ENCODE results near the gene MAF.

DNA sequence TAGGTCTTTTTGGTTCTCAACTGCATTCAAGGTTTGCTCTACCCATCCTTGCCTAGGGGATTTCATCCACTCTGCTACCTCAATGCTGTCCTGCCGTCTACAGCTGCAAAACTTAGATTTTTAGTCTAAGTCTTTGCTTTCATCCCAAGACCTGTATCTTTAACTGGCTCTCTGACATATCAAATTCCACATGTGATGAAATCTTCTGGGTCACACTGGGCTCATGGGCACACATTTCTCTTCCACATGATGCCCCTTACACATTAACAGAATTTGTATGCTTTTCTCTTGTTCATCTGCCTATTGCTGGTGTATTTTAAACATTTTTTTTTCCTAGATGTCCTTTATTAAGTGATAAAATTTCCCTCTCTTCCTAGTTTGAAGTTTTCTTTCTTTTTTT lies 39.6 kb downstream of the MAF start:
- TF ChIP-seq, protein P1, sequence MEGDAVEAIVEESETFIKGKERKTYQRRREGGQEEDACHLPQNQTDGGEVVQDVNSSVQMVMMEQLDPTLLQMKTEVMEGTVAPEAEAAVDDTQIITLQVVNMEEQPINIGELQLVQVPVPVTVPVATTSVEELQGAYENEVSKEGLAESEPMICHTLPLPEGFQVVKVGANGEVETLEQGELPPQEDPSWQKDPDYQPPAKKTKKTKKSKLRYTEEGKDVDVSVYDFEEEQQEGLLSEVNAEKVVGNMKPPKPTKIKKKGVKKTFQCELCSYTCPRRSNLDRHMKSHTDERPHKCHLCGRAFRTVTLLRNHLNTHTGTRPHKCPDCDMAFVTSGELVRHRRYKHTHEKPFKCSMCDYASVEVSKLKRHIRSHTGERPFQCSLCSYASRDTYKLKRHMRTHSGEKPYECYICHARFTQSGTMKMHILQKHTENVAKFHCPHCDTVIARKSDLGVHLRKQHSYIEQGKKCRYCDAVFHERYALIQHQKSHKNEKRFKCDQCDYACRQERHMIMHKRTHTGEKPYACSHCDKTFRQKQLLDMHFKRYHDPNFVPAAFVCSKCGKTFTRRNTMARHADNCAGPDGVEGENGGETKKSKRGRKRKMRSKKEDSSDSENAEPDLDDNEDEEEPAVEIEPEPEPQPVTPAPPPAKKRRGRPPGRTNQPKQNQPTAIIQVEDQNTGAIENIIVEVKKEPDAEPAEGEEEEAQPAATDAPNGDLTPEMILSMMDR (conservative IDR thresholded peaks at IDR 0.05): no peak
- TF ChIP-seq ZFX (IDR thresholded peaks at IDR 0.05): no peak
